Mesendoderm (in vitro differentiated cells): ENCODE measurements around the gene AVPR2.
A peak's percentile ranks its signal among the peaks of the same experiment; 100 is the strongest.

Experiments
- DNase-seq: peaks from one replicate; pipeline ENCODE4 v3.0.0; 2013
- H2AK5ac ChIP-seq: 2 replicates; pipeline ENCODE4 v1.6.1; 2013; ENCODE audit warnings: low read length, inconsistent platforms
- H2BK120ac ChIP-seq: 2 replicates; pipeline ENCODE4 v1.6.1; 2013; ENCODE audit warnings: low read depth, mild to moderate bottlenecking, low read length, moderate library complexity, mixed read lengths
- H2BK15ac ChIP-seq: replicated peaks from 2 replicates; pipeline ENCODE4 v1.6.1; 2013; ENCODE audit warnings: low read depth, mild to moderate bottlenecking, moderate library complexity
- H2BK5ac ChIP-seq: 2 replicates; pipeline ENCODE4 v1.6.1; 2013; ENCODE audit warnings: low read length, inconsistent platforms
- H3K18ac ChIP-seq: 2 replicates; pipeline ENCODE4 v1.6.1; 2013; ENCODE audit warnings: mild to moderate bottlenecking, low read length, mixed read lengths
- H3K23ac ChIP-seq: one replicate; pipeline ENCODE4 v1.6.1; 2013; ENCODE audit warnings: low read length
- H3K27ac ChIP-seq: 2 replicates; pipeline ENCODE4 v1.5.1; 2013; ENCODE audit warnings: low read depth, mild to moderate bottlenecking, inconsistent platforms, low read length, moderate library complexity
- H3K27me3 ChIP-seq: 2 replicates; pipeline ENCODE4 v1.6.1; 2013; ENCODE audit warnings: low read length, control low read depth, mild to moderate bottlenecking, inconsistent platforms; ENCODE audit not compliant: insufficient read depth, poor library complexity
- H3K36me3 ChIP-seq: 2 replicates; pipeline ENCODE4 v1.6.1; 2013; ENCODE audit warnings: low read length, inconsistent platforms; ENCODE audit not compliant: control insufficient read depth, insufficient read depth
- H3K4ac ChIP-seq: one replicate; pipeline ENCODE4 v1.6.1; 2013; ENCODE audit warnings: low read depth, mild to moderate bottlenecking, low read length, moderate library complexity
- H3K4me1 ChIP-seq: 2 replicates; pipeline ENCODE4 v1.6.1; 2013; ENCODE audit warnings: low read depth, low read length, inconsistent platforms; ENCODE audit not compliant: control insufficient read depth
- H3K4me2 ChIP-seq: 2 replicates; pipeline ENCODE4 v1.6.1; 2013; ENCODE audit warnings: low read length
- H3K4me3 ChIP-seq: 2 replicates; pipeline ENCODE4 v1.5.1; 2013; ENCODE audit warnings: mild to moderate bottlenecking, low read length
- H3K56ac ChIP-seq: one replicate; pipeline ENCODE4 v1.6.1; 2013; ENCODE audit warnings: low read length
- H3K79me1 ChIP-seq: 2 replicates; pipeline ENCODE4 v1.6.1; 2013; ENCODE audit warnings: low read length, inconsistent platforms
- H3K79me2 ChIP-seq: 2 replicates; pipeline ENCODE4 v1.6.1; 2013; ENCODE audit warnings: mild to moderate bottlenecking, low read length; ENCODE audit not compliant: control insufficient read depth, insufficient read depth
- H3K9ac ChIP-seq: 2 replicates; pipeline ENCODE4 v1.6.1; 2013; ENCODE audit warnings: low read length, inconsistent platforms
- H4K5ac ChIP-seq: one replicate; pipeline ENCODE4 v1.6.1; 2013; ENCODE audit warnings: low read length
- H4K8ac ChIP-seq: one replicate; pipeline ENCODE4 v1.6.1; 2013; ENCODE audit warnings: low read depth, mild to moderate bottlenecking, control low read depth, low read length, moderate library complexity
- WGBS: extraction: QIAGEN DNeasy Blood & Tissue Kit; methylation state at CpG from one replicate; pipeline ENCODE4 v1.1.7; 2013; ENCODE audit warnings: low lambda C conversion rate, missing lambda C conversion rate; ENCODE audit not compliant: insufficient coverage; ENCODE audit errors: extremely low coverage; 5-methylcytosine and 5-hydroxymethylcytosine counted together

AVPR2 gene

DNA sequence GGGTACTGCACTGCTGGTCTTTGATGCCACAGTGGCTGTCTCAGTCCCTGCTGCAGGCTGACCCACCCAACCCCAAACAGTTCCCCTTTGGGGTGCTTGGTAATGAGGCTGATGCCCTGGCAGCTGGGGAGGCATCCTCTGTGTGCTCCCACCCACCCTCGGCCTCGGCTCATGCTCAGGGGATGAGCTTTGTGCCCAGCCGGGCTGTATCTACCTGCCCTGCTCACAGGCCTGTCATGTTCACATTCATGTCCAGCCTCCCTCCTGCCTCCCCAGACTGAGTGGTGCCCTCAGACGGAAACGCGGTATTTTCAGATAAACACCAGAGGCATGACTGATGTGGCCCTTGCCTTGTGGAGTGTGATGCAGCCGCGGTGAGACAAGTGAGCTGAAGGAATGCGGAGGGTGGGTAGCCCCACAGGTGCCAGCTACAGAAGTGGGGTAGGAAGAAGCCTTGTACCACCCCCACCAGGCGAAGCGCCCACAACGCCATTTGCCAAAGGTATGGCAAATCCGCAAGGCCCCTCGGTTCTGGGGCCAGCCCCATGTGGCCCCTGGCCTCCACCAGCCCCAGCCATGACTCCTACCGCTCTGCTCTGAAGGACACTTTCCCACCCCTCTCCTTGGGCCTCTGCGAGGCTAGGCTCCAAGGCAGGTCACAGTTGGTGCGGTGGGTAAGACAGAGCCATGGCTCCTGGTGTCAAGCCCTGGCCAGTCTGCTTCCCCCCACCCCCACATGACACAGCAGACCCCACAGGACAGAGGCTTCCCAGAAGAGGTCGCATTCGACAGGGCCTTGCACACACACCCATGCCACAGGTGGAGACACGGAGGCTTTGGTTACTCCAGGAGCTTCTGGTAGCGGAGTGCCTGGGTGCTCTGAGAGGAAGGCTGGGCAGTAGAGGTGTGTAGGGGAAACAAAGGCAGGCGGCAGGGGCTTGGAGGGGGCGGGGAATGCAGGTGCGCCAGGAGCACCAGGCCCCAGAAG is 41.8 kb downstream of the AVPR2 start:
- no peaks in the 10 kb centered on the region for H3K4me1 ChIP-seq
- no peak overlapping the region for H2BK120ac ChIP-seq
- H4K5ac ChIP-seq: no peak overlapping the region
- H3K79me2 ChIP-seq: no peaks in the 10 kb centered on the region
- DNase-seq: no peak
- no peak overlapping the region for H2BK5ac ChIP-seq
- no peak overlapping the region for H2AK5ac ChIP-seq
- no peak overlapping the region for H3K27ac ChIP-seq
- no peak overlapping the region for H3K4me3 ChIP-seq
- H3K23ac ChIP-seq: no peak overlapping the region
- no peak overlapping the region for H3K4ac ChIP-seq
- no peaks in the 10 kb centered on the region for H3K36me3 ChIP-seq
- no peak overlapping the region for H3K4me2 ChIP-seq
- WGBS: no CpG with 5 or more reads among the region's 24 CpGs
- no peaks in the 10 kb centered on the region for H3K27me3 ChIP-seq
- H3K9ac ChIP-seq: no peak overlapping the region
- no peak overlapping the region for H4K8ac ChIP-seq
- H3K56ac ChIP-seq: no peak overlapping the region
- H2BK15ac ChIP-seq: no peak overlapping the region
- no peak overlapping the region for H3K18ac ChIP-seq
- no peaks in the 10 kb centered on the region for H3K79me1 ChIP-seq

DNA sequence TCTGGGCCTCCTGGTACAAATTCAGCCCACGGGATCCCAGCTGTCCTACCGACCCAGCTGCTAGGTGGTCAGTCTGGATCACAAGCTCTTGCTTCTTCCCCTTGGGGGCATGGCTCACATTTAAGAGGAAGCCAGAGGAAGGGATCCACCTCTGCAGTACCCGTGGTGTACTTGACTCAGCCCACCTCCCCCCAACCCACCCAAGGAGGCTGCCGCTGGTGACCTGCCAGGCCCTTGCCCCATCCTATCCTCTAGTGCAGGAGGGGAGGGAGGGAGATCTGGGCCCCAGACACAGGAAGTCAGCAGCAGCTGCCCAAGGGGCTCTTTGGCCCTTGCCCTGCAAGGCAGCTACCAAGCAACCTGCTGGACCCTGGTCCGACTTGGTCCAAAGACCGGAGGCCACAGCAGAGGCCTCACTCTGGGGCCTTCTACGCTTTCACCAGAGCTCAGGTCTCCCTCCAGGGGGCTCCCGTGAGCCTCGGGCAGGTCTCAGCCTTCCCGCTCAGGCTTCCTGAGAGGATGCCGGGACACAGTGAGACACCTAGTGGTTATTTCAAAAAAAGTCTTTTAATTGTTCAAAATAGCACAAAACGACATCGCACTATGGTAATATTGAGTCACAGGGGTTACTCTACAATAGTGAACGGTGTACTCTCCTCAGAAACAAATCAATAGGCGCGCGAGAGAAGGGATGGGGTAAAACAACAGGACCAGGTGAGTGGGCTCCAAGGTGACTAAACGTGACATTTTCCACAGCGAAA is 42.7 kb downstream of the AVPR2 start:
- Histone ChIP-seq H3K36me3 (peaks cover 2% of the 10 kb centered on the region), H3K27ac (peak overlapping the region; percentile 52), H3K4ac (no peak overlapping the region), H2BK15ac (no peak overlapping the region), H4K8ac (no peak overlapping the region), H3K79me1 (no peaks in the 10 kb centered on the region), H2AK5ac (no peak overlapping the region), H3K79me2 (no peaks in the 10 kb centered on the region), H2BK5ac (no peak overlapping the region), H4K5ac (no peak overlapping the region), H3K9ac (peak overlapping the region; percentile 6), H3K4me1 (no peaks in the 10 kb centered on the region), H3K23ac (no peak overlapping the region), H3K18ac (no peak overlapping the region), H3K27me3 (no peaks in the 10 kb centered on the region), H3K4me3 (no peak overlapping the region), H3K56ac (peak overlapping the region; percentile 70), H2BK120ac (no peak overlapping the region), H3K4me2 (no peak overlapping the region)
- peak; percentile 84 for DNase-seq
- WGBS: no CpG with 5 or more reads among the region's 19 CpGs

DNA sequence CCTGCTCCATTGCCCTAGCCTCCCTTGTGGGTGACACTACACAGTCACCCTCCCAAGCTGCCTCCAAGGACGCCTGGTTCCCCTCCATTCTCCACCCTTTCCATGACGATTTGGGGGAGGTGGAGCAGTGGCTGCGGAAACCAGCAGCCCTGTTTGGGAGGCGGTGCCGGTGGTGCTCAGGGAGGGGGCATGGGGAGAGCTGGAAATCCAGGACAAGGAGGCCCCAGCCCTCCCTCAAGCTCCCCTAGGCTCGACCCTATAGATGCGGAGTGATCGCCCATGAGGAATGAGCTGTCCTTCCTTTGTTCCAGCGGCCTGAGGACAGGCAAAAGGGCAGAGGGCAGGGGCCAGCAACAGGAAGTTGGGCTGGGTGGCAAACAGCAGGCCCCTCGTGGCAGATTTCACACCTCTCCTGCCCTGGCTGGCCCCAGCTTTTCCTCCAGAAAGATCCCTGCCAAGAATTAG is 43.6 kb downstream of the AVPR2 start:
- Histone ChIP-seq H4K8ac (no peak overlapping the region), H2AK5ac (no peak overlapping the region), H3K36me3 (peaks cover 7% of the 10 kb centered on the region), H4K5ac (no peak overlapping the region), H3K18ac (no peak overlapping the region), H3K27me3 (no peaks in the 10 kb centered on the region), H3K79me1 (no peaks in the 10 kb centered on the region), H3K79me2 (no peaks in the 10 kb centered on the region), H2BK15ac (no peak overlapping the region), H3K4ac (no peak overlapping the region), H3K4me2 (no peak overlapping the region), H2BK5ac (no peak overlapping the region), H3K4me1 (no peaks in the 10 kb centered on the region), H3K9ac (peak overlapping the region; percentile 39), H3K23ac (no peak overlapping the region), H2BK120ac (no peak overlapping the region), H3K56ac (peak overlapping the region; percentile 70), H3K27ac (peak overlapping the region; percentile 52), H3K4me3 (no peak overlapping the region)
- DNase-seq: no peak
- no CpG with 5 or more reads among the region's 10 CpGs for WGBS

DNA sequence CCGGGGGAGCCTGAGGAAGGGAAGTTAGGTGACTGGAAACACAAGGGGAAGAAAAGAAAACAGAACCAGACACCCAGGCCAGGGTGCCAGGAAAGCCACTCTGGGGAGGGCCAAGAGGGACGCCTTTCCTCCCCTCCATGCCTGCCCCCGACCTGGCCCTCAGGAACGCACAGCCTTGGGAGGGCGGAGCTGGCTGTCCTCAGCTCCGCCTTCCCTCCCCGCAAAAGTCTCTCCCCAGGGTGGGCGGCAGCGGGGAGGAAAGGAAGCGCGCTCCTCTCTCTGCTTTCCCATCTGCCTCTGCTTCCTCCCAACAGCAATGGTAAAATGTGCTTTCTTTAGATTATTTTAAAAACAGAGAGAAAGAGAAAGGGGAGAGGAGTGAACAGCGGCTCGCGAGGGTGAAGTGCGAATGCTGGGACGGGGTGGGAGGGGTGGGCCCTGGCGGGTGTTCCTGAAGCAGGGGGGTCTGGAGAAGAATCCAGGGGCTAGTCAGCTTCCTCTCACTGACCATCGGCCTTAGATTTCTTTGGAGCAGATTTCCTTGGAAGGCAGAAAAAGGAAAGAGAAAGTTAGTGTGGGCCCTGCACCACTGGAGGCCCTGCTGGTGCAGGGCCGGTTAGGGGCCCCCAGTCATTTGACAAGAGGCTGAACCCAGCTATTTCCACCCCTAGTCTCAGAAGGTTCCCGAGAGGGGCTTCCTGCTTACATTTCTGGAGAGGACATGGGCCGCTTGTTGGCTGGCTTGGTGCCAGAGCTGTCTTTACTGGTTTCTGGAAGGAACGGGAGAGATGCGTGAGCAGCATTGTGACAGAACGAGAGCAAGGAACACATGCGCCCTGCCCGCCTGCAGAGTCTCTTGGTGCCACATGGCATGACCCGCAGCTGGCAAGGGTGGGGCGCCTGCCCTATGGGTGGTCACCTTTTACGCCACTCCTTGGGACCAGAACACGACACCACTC is 44.7 kb downstream of the AVPR2 start:
- Histone ChIP-seq H3K4me1 (no peaks in the 10 kb centered on the region), H3K79me2 (no peaks in the 10 kb centered on the region), H2BK5ac (no peak overlapping the region), H2BK120ac (no peak overlapping the region), H2AK5ac (no peak overlapping the region), H3K9ac (no peak overlapping the region), H3K23ac (no peak overlapping the region), H3K36me3 (peaks cover 7% of the 10 kb centered on the region), H3K4me2 (no peak overlapping the region), H4K5ac (no peak overlapping the region), H3K56ac (peak overlapping the region; percentile 56), H3K4ac (no peak overlapping the region), H3K4me3 (no peak overlapping the region), H3K79me1 (no peaks in the 10 kb centered on the region), H3K27me3 (no peaks in the 10 kb centered on the region), H3K27ac (peak overlapping the region; percentile 84), H2BK15ac (no peak overlapping the region), H4K8ac (no peak overlapping the region), H3K18ac (no peak overlapping the region)
- DNase-seq: no peak
- no CpG with 5 or more reads among the region's 30 CpGs for WGBS

DNA sequence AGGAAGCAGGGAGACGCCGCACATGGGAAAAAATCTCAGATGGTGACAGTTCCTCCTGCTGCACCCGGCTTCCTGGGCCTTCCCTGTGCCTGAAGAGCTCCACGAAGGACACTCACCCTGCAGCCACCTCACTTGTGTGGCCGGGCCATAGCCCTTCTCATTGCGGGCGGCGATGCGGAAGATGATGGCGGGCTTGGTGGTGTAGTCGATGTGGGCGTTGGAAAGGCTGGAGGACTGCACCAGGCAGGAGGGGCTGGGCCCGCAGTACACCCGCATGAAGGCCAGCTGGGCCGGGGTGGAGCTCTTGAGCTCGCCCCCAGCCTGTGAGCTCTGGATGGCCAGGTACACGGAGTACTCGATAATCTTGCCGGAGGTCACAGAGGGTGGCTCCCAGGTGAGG is 45.7 kb downstream of the AVPR2 start:
- H3K18ac ChIP-seq: no peak overlapping the region
- WGBS: no CpG with 5 or more reads among the region's 19 CpGs
- H3K4me3 ChIP-seq: no peak overlapping the region
- H3K56ac ChIP-seq: no peak overlapping the region
- no peaks in the 10 kb centered on the region for H3K4me1 ChIP-seq
- H2BK5ac ChIP-seq: no peak overlapping the region
- no peaks in the 10 kb centered on the region for H3K79me1 ChIP-seq
- no peak for DNase-seq
- no peaks in the 10 kb centered on the region for H3K27me3 ChIP-seq
- no peak overlapping the region for H3K23ac ChIP-seq
- H3K79me2 ChIP-seq: no peaks in the 10 kb centered on the region
- no peak overlapping the region for H4K8ac ChIP-seq
- H3K27ac ChIP-seq: no peak overlapping the region
- peaks cover 8% of the 10 kb centered on the region for H3K36me3 ChIP-seq
- no peak overlapping the region for H3K4me2 ChIP-seq
- no peak overlapping the region for H3K9ac ChIP-seq
- H3K4ac ChIP-seq: no peak overlapping the region
- no peak overlapping the region for H4K5ac ChIP-seq
- no peak overlapping the region for H2BK15ac ChIP-seq
- H2AK5ac ChIP-seq: no peak overlapping the region
- H2BK120ac ChIP-seq: no peak overlapping the region
